GM23338 (cell line): ENCODE measurements around the gene OR2M5. TPM values are rescaled to one million over a fixed set of nuclear protein-coding genes. Genes with fewer than 3 reads are reported as not detected.

Experiments
- ATAC-seq: fragments of 200-7000 bp; cut with Tn5 transposase; 3 replicates; pipeline ENCODE4 v1.9.1; 2020
- DNase-seq: peaks from one replicate; pipeline ENCODE4 v3.0.0-alpha.2; 2015; ENCODE audit warnings: low spot score
- H2AFZ ChIP-seq: fragments of 200-600 bp; sonication (generic); 2 replicates; pipeline ENCODE4 v1.8.0; 2016; ENCODE audit warnings: antibody characterized with exemption, mild to moderate bottlenecking, moderate library complexity
- H3F3A ChIP-seq: fragments of 200-600 bp; sonication (generic); replicated peaks from 2 replicates; pipeline ENCODE4 v1.8.0; 2017; ENCODE audit warnings: antibody characterized with exemption, mixed run types, low read depth
- H3K27ac ChIP-seq: fragments of 200-600 bp; sonication (generic); 2 replicates; pipeline ENCODE4 v1.6.1; 2016; ENCODE audit warnings: low read depth
- H3K27me3 ChIP-seq: fragments of 200-600 bp; sonication (generic); 2 replicates; pipeline ENCODE4 v1.8.0; 2016; ENCODE audit warnings: mild to moderate bottlenecking, mixed run types, moderate library complexity; ENCODE audit not compliant: insufficient read depth
- H3K36me3 ChIP-seq: fragments of 200-600 bp; sonication (generic); 2 replicates; pipeline ENCODE4 v1.8.0; 2016; ENCODE audit warnings: mild to moderate bottlenecking; ENCODE audit not compliant: insufficient read depth
- H3K4me1 ChIP-seq: fragments of 200-600 bp; sonication (generic); 2 replicates; pipeline ENCODE4 v1.8.0; 2016; ENCODE audit warnings: mild to moderate bottlenecking, moderate library complexity; ENCODE audit not compliant: insufficient read depth
- H3K4me2 ChIP-seq: fragments of 200-600 bp; sonication (generic); 2 replicates; pipeline ENCODE4 v1.7.1; 2017; ENCODE audit warnings: mixed run types
- H3K4me3 ChIP-seq: fragments of 200-600 bp; sonication (generic); 2 replicates; pipeline ENCODE4 v1.6.1; 2016; ENCODE audit warnings: mixed run types
- H3K79me2 ChIP-seq: fragments of 200-600 bp; sonication (generic); replicated peaks from 2 replicates; pipeline ENCODE4 v1.8.0; 2017; ENCODE audit warnings: mild to moderate bottlenecking; ENCODE audit not compliant: insufficient read depth
- H3K9me2 ChIP-seq: fragments of 200-600 bp; sonication (generic); 2 replicates; pipeline ENCODE4 v1.8.0; 2017; ENCODE audit not compliant: insufficient read depth
- H4K20me1 ChIP-seq: fragments of 200-600 bp; sonication (generic); replicated peaks from 2 replicates; pipeline ENCODE4 v1.8.0; 2017; ENCODE audit warnings: mild to moderate bottlenecking; ENCODE audit not compliant: insufficient read depth
- H3K27ac Mint-ChIP-seq: 2 replicates; pipeline ENCODE4 v1.8.0; 2020; ENCODE audit warnings: inconsistent platforms, mild to moderate bottlenecking, moderate library complexity, mixed read lengths
- H3K27me3 Mint-ChIP-seq: 3 replicates; pipeline ENCODE4 v1.8.0; 2022; ENCODE audit warnings: low read depth, mild to moderate bottlenecking, moderate library complexity, mixed read lengths, inconsistent platforms; ENCODE audit not compliant: insufficient read depth, poor library complexity
- H3K36me3 Mint-ChIP-seq: 3 replicates; pipeline ENCODE4 v1.8.0; 2021; ENCODE audit warnings: low read depth, mild to moderate bottlenecking, inconsistent platforms, moderate library complexity, mixed read lengths
- H3K4me1 Mint-ChIP-seq: 3 replicates; pipeline ENCODE4 v1.8.0; 2020; ENCODE audit warnings: mild to moderate bottlenecking, inconsistent platforms, mixed read lengths
- H3K4me3 Mint-ChIP-seq: 3 replicates; pipeline ENCODE4 v1.8.0; 2021; ENCODE audit warnings: moderate library complexity, mild to moderate bottlenecking, inconsistent platforms, mixed read lengths
- H3K9me3 Mint-ChIP-seq: 3 replicates; pipeline ENCODE4 v1.8.0; 2020; ENCODE audit warnings: moderate library complexity, mild to moderate bottlenecking, inconsistent platforms, mixed read lengths
- CTCF ChIP-seq, 2 experiments: fragments of 200-600 bp in 1 of 2; sonication (generic) in 1 of 2; conservative IDR thresholded peaks; 2 replicates each; pipeline versions ENCODE4 v1.5.1 to v1.6.1; 2016 to 2017; ENCODE audit warnings: antibody characterized with exemption in 2 of 2, low read depth in 2 of 2, mild to moderate bottlenecking in 2 of 2, moderate library complexity in 1 of 2
- NANOG ChIP-seq: IDR thresholded peaks from 2 replicates; pipeline ENCODE4 v1.6.1; 2016; ENCODE audit warnings: antibody characterized with exemption, borderline replicate concordance
- POLR2AphosphoS5 ChIP-seq: IDR thresholded peaks from 2 replicates; pipeline ENCODE4 v1.6.1; 2016; ENCODE audit warnings: antibody characterized with exemption, low read depth
- ZNF331 ChIP-seq: fragments of 250-450 bp; sonication (Bioruptor Pico); IDR thresholded peaks from 2 replicates; pipeline ENCODE4 v1.5.0; 2020; ENCODE audit warnings: low read depth, mild to moderate bottlenecking, moderate library complexity
- ZNF462 ChIP-seq: fragments of 250-450 bp; sonication (Bioruptor Pico); IDR thresholded peaks from 2 replicates; pipeline ENCODE4 v1.5.0; 2020; ENCODE audit warnings: mild to moderate bottlenecking, moderate library complexity
- polyA plus RNA-seq: library from polyadenylated mRNA; unstranded; fragments of >200 nt; fragmentation: Nextera tagmentation; extraction: Ambion mirVana; gene quantifications from 2 replicates; pipeline ENCODE4 v1.2.1, GENCODE V29; 2016
- total RNA-seq: library from RNA; depleted of rRNA; stranded (reverse); fragments of >200 nt; shearing (Covaris generic); gene quantifications from 2 replicates; pipeline ENCODE4 v1.2.3, GENCODE V29; 2014

OR2M5 gene
- total and polyA plus RNA-seq, 2 experiments from 2014 or later, result not detected

GRCh38 chr1:248189026-248189425 is 44.1 kb downstream of the OR2M5 start:
- Mint-ChIP-seq H3K4me3 (no peak overlapping the region), H3K36me3 (peaks cover 44% of the 10 kb centered on the region), H3K27ac (no peak overlapping the region), H3K9me3 (peaks cover 88% of the 10 kb centered on the region), H3K4me1 (no peaks in the 10 kb centered on the region), H3K27me3 (no peaks in the 10 kb centered on the region)
- Histone ChIP-seq H3F3A (no peaks in the 10 kb centered on the region), H2AFZ (no peak overlapping the region), H3K4me1 (no peaks in the 10 kb centered on the region), H3K4me2 (no peak overlapping the region), H3K27ac (no peak overlapping the region), H3K36me3 (peaks cover 18% of the 10 kb centered on the region), H3K27me3 (no peaks in the 10 kb centered on the region), H3K79me2 (no peaks in the 10 kb centered on the region), H3K9me2 (no peaks in the 10 kb centered on the region), H4K20me1 (no peaks in the 10 kb centered on the region), H3K4me3 (no peak overlapping the region)
- no peak for ATAC-seq
- TF ChIP-seq NANOG (no peak), POLR2AphosphoS5 (no peak), ZNF331 (CRISPR knock-in tag) (no peak), ZNF462 (CRISPR knock-in tag) (no peak), CTCF (conservative IDR thresholded peaks at IDR 0.05; ENCODE audit: low read depth in 2 of 2) (no peak)
- DNase-seq, result no peak
